Urothelium cell line (cell line): Measurements from ENCODE around the gene PAK3.
A peak's percentile ranks its signal among the peaks of the same experiment; 100 is the strongest.

Experiments
- DNase-seq: peaks from one replicate; pipeline ENCODE4 v3.0.0; 2011; ENCODE audit warnings: low spot score, mixed read lengths
- FAIRE-seq: peaks from 2 replicates; lab custom pipeline; 2011; peaks lifted over from hg19 to GRCh38; lab: Jason Lieb, UNC

Gene PAK3

GRCh38 chrX:111257733-111258132 is 161.7 kb downstream of the PAK3 start:
- FAIRE-seq = no peak
- DNase-seq = no peak

- FAIRE-seq = no peak
- DNase-seq = peak; percentile 7
Observed at GRCh38 chrX:111259559-111259958, 163.6 kb downstream of the PAK3 start.

- DNase-seq (no peak), FAIRE-seq (no peak)
Observed at GRCh38 chrX:111260451-111260850, 164.5 kb downstream of the PAK3 start.

- FAIRE-seq = no peak
- DNase-seq = no peak
Observed at GRCh38 chrX:111262086-111262485, 166.1 kb downstream of the PAK3 start.

- DNase-seq (no peak), FAIRE-seq (no peak)
Observed at GRCh38 chrX:111264385-111264784, 168.4 kb downstream of the PAK3 start.

- FAIRE-seq (no peak), DNase-seq (no peak)
Observed at GRCh38 chrX:111265486-111265885, 169.5 kb downstream of the PAK3 start.

- DNase-seq (no peak), FAIRE-seq (no peak)
Observed at GRCh38 chrX:111268506-111268905, 172.5 kb downstream of the PAK3 start.

- DNase-seq = peak; percentile 4
- FAIRE-seq = no peak
Observed at GRCh38 chrX:111270339-111270738, 174.3 kb downstream of the PAK3 start, which contains the start of gene CAPN6. TSS of gene CAPN6 (minus strand) at chrX:111270483. CDS start at chrX:111263936, 6,547 bp downstream.
